GM23338 (cell line): ENCODE data around the gene NUDT12. TPM values are rescaled to one million over a fixed set of nuclear protein-coding genes. Genes with fewer than 3 reads are reported as not detected.

Experiments used
- ATAC-seq: fragments of 200-7000 bp; cut with Tn5 transposase; 3 replicates; pipeline ENCODE4 v1.9.1; 2020
- DNase-seq: peaks from one replicate; pipeline ENCODE4 v3.0.0-alpha.2; 2015; ENCODE audit warnings: low spot score
- H2AFZ ChIP-seq: fragments of 200-600 bp; sonication (generic); 2 replicates; pipeline ENCODE4 v1.8.0; 2016; ENCODE audit warnings: antibody characterized with exemption, mild to moderate bottlenecking, moderate library complexity
- H3F3A ChIP-seq: fragments of 200-600 bp; sonication (generic); replicated peaks from 2 replicates; pipeline ENCODE4 v1.8.0; 2017; ENCODE audit warnings: antibody characterized with exemption, mixed run types, low read depth
- H3K27ac ChIP-seq: fragments of 200-600 bp; sonication (generic); 2 replicates; pipeline ENCODE4 v1.6.1; 2016; ENCODE audit warnings: low read depth
- H3K27me3 ChIP-seq: fragments of 200-600 bp; sonication (generic); 2 replicates; pipeline ENCODE4 v1.8.0; 2016; ENCODE audit warnings: mild to moderate bottlenecking, mixed run types, moderate library complexity; ENCODE audit not compliant: insufficient read depth
- H3K36me3 ChIP-seq: fragments of 200-600 bp; sonication (generic); 2 replicates; pipeline ENCODE4 v1.8.0; 2016; ENCODE audit warnings: mild to moderate bottlenecking; ENCODE audit not compliant: insufficient read depth
- H3K4me1 ChIP-seq: fragments of 200-600 bp; sonication (generic); 2 replicates; pipeline ENCODE4 v1.8.0; 2016; ENCODE audit warnings: mild to moderate bottlenecking, moderate library complexity; ENCODE audit not compliant: insufficient read depth
- H3K4me2 ChIP-seq: fragments of 200-600 bp; sonication (generic); 2 replicates; pipeline ENCODE4 v1.7.1; 2017; ENCODE audit warnings: mixed run types
- H3K4me3 ChIP-seq: fragments of 200-600 bp; sonication (generic); 2 replicates; pipeline ENCODE4 v1.6.1; 2016; ENCODE audit warnings: mixed run types
- H3K79me2 ChIP-seq: fragments of 200-600 bp; sonication (generic); replicated peaks from 2 replicates; pipeline ENCODE4 v1.8.0; 2017; ENCODE audit warnings: mild to moderate bottlenecking; ENCODE audit not compliant: insufficient read depth
- H3K9me2 ChIP-seq: fragments of 200-600 bp; sonication (generic); 2 replicates; pipeline ENCODE4 v1.8.0; 2017; ENCODE audit not compliant: insufficient read depth
- H4K20me1 ChIP-seq: fragments of 200-600 bp; sonication (generic); replicated peaks from 2 replicates; pipeline ENCODE4 v1.8.0; 2017; ENCODE audit warnings: mild to moderate bottlenecking; ENCODE audit not compliant: insufficient read depth
- H3K27ac Mint-ChIP-seq: 2 replicates; pipeline ENCODE4 v1.8.0; 2020; ENCODE audit warnings: inconsistent platforms, mild to moderate bottlenecking, moderate library complexity, mixed read lengths
- H3K27me3 Mint-ChIP-seq: 3 replicates; pipeline ENCODE4 v1.8.0; 2022; ENCODE audit warnings: low read depth, mild to moderate bottlenecking, moderate library complexity, mixed read lengths, inconsistent platforms; ENCODE audit not compliant: insufficient read depth, poor library complexity
- H3K36me3 Mint-ChIP-seq: 3 replicates; pipeline ENCODE4 v1.8.0; 2021; ENCODE audit warnings: low read depth, mild to moderate bottlenecking, inconsistent platforms, moderate library complexity, mixed read lengths
- H3K4me1 Mint-ChIP-seq: 3 replicates; pipeline ENCODE4 v1.8.0; 2020; ENCODE audit warnings: mild to moderate bottlenecking, inconsistent platforms, mixed read lengths
- H3K4me3 Mint-ChIP-seq: 3 replicates; pipeline ENCODE4 v1.8.0; 2021; ENCODE audit warnings: moderate library complexity, mild to moderate bottlenecking, inconsistent platforms, mixed read lengths
- H3K9me3 Mint-ChIP-seq: 3 replicates; pipeline ENCODE4 v1.8.0; 2020; ENCODE audit warnings: moderate library complexity, mild to moderate bottlenecking, inconsistent platforms, mixed read lengths
- CREB1 ChIP-seq: fragments of 250-450 bp; sonication (Bioruptor Pico); IDR thresholded peaks from 2 replicates; pipeline ENCODE4 v1.5.0; 2020; ENCODE audit warnings: low read depth, mild to moderate bottlenecking, moderate library complexity
- CTCF ChIP-seq, 2 experiments: fragments of 200-600 bp in 1 of 2; sonication (generic) in 1 of 2; conservative IDR thresholded peaks; 2 replicates each; pipeline versions ENCODE4 v1.5.1 to v1.6.1; 2016 to 2017; ENCODE audit warnings: antibody characterized with exemption in 2 of 2, low read depth in 2 of 2, mild to moderate bottlenecking in 2 of 2, moderate library complexity in 1 of 2
- ETS1 ChIP-seq: IDR thresholded peaks from 2 replicates; pipeline ENCODE4 v1.6.1; 2016; ENCODE audit warnings: antibody characterized with exemption
- EZH2 ChIP-seq: fragments of 200-600 bp; sonication (generic); IDR thresholded peaks from one replicate; pipeline ENCODE4 v1.8.0; 2017; ENCODE audit warnings: antibody characterized with exemption, mild to moderate bottlenecking, low read depth; ENCODE audit not compliant: unreplicated experiment
- EZH2phosphoT487 ChIP-seq: fragments of 200-600 bp; sonication (generic); IDR thresholded peaks from one replicate; pipeline ENCODE4 v1.8.1; 2018; ENCODE audit warnings: antibody characterized with exemption; ENCODE audit not compliant: unreplicated experiment
- NANOG ChIP-seq: IDR thresholded peaks from 2 replicates; pipeline ENCODE4 v1.6.1; 2016; ENCODE audit warnings: antibody characterized with exemption, borderline replicate concordance
- POLR2AphosphoS5 ChIP-seq: IDR thresholded peaks from 2 replicates; pipeline ENCODE4 v1.6.1; 2016; ENCODE audit warnings: antibody characterized with exemption, low read depth
- STAT1 ChIP-seq: IDR thresholded peaks from one replicate; pipeline ENCODE4 v1.6.1; 2016; ENCODE audit warnings: antibody characterized with exemption; ENCODE audit not compliant: unreplicated experiment
- ZNF114 ChIP-seq: fragments of 250-450 bp; sonication (Bioruptor Pico); IDR thresholded peaks from 2 replicates; pipeline ENCODE4 v1.5.0; 2020; ENCODE audit warnings: mild to moderate bottlenecking, moderate library complexity
- ZNF331 ChIP-seq: fragments of 250-450 bp; sonication (Bioruptor Pico); IDR thresholded peaks from 2 replicates; pipeline ENCODE4 v1.5.0; 2020; ENCODE audit warnings: low read depth, mild to moderate bottlenecking, moderate library complexity
- polyA plus RNA-seq: library from polyadenylated mRNA; unstranded; fragments of >200 nt; fragmentation: Nextera tagmentation; extraction: Ambion mirVana; gene quantifications from 2 replicates; pipeline ENCODE4 v1.2.1, GENCODE V29; 2016
- total RNA-seq: library from RNA; depleted of rRNA; stranded (reverse); fragments of >200 nt; shearing (Covaris generic); gene quantifications from 2 replicates; pipeline ENCODE4 v1.2.3, GENCODE V29; 2014
- TF ChIP-seq, protein P1 (sequence below): IDR thresholded peaks from one replicate; pipeline ENCODE4 v1.6.1; 2018; ENCODE audit warnings: antibody characterized with exemption; ENCODE audit not compliant: unreplicated experiment

Gene NUDT12
- total and polyA plus RNA-seq, 2 experiments from 2014 or later = 11.5 to 12.8 TPM

DNA sequence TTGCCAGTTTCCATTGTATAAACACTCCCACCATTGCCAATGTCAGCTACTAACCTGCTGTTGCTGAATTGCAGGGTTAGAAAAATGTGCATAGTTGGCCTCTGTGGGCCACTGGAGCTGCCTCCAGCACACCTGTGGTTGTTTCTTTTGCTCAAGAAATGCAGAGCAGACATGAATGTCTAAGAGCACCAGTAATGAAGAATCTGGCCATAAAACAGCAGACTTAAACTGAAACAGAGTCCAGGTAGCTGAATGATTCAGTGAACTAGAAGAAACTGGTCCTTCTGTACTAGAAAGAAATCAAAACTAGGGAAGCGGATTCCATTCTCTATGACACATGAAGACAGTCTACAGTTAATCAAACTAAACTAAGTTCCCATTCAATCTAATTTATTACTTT is 48.2 kb downstream of the NUDT12 start:
- H3K4me1 Mint-ChIP-seq = peaks cover 10% of the 10 kb centered on the region; the same call in 2 of the 3 replicates
- DNase-seq (no peak), ATAC-seq (no peak; the same call in 2 of the 3 replicates)
- H3K27ac ChIP-seq = no peak overlapping the region
- H3K9me2 ChIP-seq = no peaks in the 10 kb centered on the region
- H3K4me1 ChIP-seq = peaks cover 13% of the 10 kb centered on the region
- no peak overlapping the region; the same call in 1 of the 2 replicates for H3K4me2 ChIP-seq
- no peaks in the 10 kb centered on the region for H3K79me2 ChIP-seq
- H2AFZ ChIP-seq = no peak overlapping the region
- H3K27me3 Mint-ChIP-seq = peaks cover 1% of the 10 kb centered on the region
- no peaks in the 10 kb centered on the region for H3F3A ChIP-seq
- TF ChIP-seq STAT1 (no peak), ZNF331 (CRISPR knock-in tag) (no peak), CTCF (conservative IDR thresholded peaks at IDR 0.05; ENCODE audit: low read depth in 2 of 2) (no peak), EZH2 (no peak), POLR2AphosphoS5 (no peak), CREB1 (CRISPR knock-in tag) (no peak), ETS1 (no peak), EZH2phosphoT487 (no peak), ZNF114 (CRISPR knock-in tag) (no peak), NANOG (no peak)
- TF ChIP-seq, protein P1, sequence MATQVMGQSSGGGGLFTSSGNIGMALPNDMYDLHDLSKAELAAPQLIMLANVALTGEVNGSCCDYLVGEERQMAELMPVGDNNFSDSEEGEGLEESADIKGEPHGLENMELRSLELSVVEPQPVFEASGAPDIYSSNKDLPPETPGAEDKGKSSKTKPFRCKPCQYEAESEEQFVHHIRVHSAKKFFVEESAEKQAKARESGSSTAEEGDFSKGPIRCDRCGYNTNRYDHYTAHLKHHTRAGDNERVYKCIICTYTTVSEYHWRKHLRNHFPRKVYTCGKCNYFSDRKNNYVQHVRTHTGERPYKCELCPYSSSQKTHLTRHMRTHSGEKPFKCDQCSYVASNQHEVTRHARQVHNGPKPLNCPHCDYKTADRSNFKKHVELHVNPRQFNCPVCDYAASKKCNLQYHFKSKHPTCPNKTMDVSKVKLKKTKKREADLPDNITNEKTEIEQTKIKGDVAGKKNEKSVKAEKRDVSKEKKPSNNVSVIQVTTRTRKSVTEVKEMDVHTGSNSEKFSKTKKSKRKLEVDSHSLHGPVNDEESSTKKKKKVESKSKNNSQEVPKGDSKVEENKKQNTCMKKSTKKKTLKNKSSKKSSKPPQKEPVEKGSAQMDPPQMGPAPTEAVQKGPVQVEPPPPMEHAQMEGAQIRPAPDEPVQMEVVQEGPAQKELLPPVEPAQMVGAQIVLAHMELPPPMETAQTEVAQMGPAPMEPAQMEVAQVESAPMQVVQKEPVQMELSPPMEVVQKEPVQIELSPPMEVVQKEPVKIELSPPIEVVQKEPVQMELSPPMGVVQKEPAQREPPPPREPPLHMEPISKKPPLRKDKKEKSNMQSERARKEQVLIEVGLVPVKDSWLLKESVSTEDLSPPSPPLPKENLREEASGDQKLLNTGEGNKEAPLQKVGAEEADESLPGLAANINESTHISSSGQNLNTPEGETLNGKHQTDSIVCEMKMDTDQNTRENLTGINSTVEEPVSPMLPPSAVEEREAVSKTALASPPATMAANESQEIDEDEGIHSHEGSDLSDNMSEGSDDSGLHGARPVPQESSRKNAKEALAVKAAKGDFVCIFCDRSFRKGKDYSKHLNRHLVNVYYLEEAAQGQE = no peak
- H3K36me3 ChIP-seq = no peaks in the 10 kb centered on the region
- H3K36me3 Mint-ChIP-seq = no peaks in the 10 kb centered on the region
- no peak overlapping the region for H3K4me3 Mint-ChIP-seq
- H3K27me3 ChIP-seq = no peaks in the 10 kb centered on the region
- H3K9me3 Mint-ChIP-seq = no peaks in the 10 kb centered on the region
- no peak overlapping the region; the same call in 1 of the 2 replicates for H3K4me3 ChIP-seq
- peak overlapping the region; percentile 48; the same call in 1 of the 2 replicates for H3K27ac Mint-ChIP-seq
- no peaks in the 10 kb centered on the region for H4K20me1 ChIP-seq
